ENCODE data around the gene DUSP23. TPM values are rescaled to one million over a fixed set of nuclear protein-coding genes. Genes with fewer than 3 reads are reported as not detected.

Gene DUSP23
- polyA plus RNA-seq, 3 donors: 37.3 to 136 (median 97.8) TPM

- Histone ChIP-seq H3K4me3 (replicated peaks in 1 of 3; ENCODE audit: low read depth in 2 of 3, low read length in 3 of 3) (no peak overlapping the region), H2AFZ (ENCODE audit: insufficient read depth, low read depth, low read length, poor library complexity, severe bottlenecking) (peak overlapping the region; percentile 8), H3K9me3 (replicated peaks in 1 of 2; ENCODE audit: control insufficient read depth in 1 of 2, insufficient read depth in 1 of 2, low read length in 2 of 2) (no peaks in the 10 kb centered on the region), H4K20me1 (ENCODE audit: insufficient read depth, low read length) (no peaks in the 10 kb centered on the region), H3K27ac (ENCODE audit: low read depth in 1 of 2, low read length in 2 of 2) (peak overlapping the region in 1 of 2 donors; percentile 74), H3K27me3 (ENCODE audit: control insufficient read depth in 2 of 2, insufficient read depth in 2 of 2, low read length in 2 of 2) (no peaks in the 10 kb centered on the region), H3K9ac (ENCODE audit: insufficient read depth, low read length, poor library complexity, severe bottlenecking) (no peak overlapping the region), H3K79me2 (ENCODE audit: insufficient read depth, low read length) (no peaks in the 10 kb centered on the region), H3K4me1 (ENCODE audit: control insufficient read depth in 1 of 2, insufficient read depth in 2 of 2, low read length in 2 of 2) (peaks cover 59 to 61% of the 10 kb centered on the region in 2 donors), H3K36me3 (replicated peaks in 1 of 2; ENCODE audit: control insufficient read depth in 1 of 2, insufficient read depth in 2 of 2, low read length in 2 of 2) (no peaks in the 10 kb centered on the region), H3K4me2 (replicated peaks; ENCODE audit: extremely low read depth, low read length, poor library complexity, severe bottlenecking) (no peak overlapping the region)
- Mint-ChIP-seq H3K4me3 (peak overlapping the region in 1 of 2 donors; percentile 18), H3K4me1 (peaks cover 69% of the 10 kb centered on the region), H3K27me3 (ENCODE audit: low read depth in 3 of 3) (peaks cover 0 to 3% (median 3%) of the 10 kb centered on the region in 3 donors), H3K9me3 (peaks cover 0 to 2% (median 0%) of the 10 kb centered on the region in 7 donors), H3K36me3 (peaks cover 0 to 5% of the 10 kb centered on the region in 2 donors), H3K27ac (peak overlapping the region in 5 of 7 donors; percentile 50 to 96 (median 76))
- 98% methylated on average over 18 of the region's 18 CpGs for WGBS (ENCODE audit: insufficient coverage)
- TF ChIP-seq CTCF (IDR thresholded peaks at IDR 0.05): no peak
- peak in 1 of 3 donors; percentile 35 for DNase-seq
- intact Hi-C loops (cut with micrococcal nuclease): loop anchor here in 1 of 2 donors (2.0 kb wide), 1 partner anchor 61 kb away; no protein-coding TSS in a partner anchor
These were observed 49.2 kb downstream of the DUSP23 start for GRCh38 chr1:159829822-159830465.

GRCh38 chr1:159830722-159831121, 50.0 kb downstream of the DUSP23 start:
- intact Hi-C loops (cut with micrococcal nuclease): no loop called here
- no peak overlapping the region for H3K4me3 ChIP-seq (replicated peaks in 1 of 3; ENCODE audit: low read depth in 2 of 3, low read length in 3 of 3)
- Mint-ChIP-seq H3K27ac (no peak overlapping the region), H3K4me1 (peaks cover 65% of the 10 kb centered on the region), H3K36me3 (peaks cover 0 to 7% of the 10 kb centered on the region in 2 donors), H3K27me3 (ENCODE audit: low read depth in 3 of 3) (peaks cover 0 to 3% (median 0%) of the 10 kb centered on the region in 3 donors), H3K4me3 (no peak overlapping the region), H3K9me3 (peaks cover 0 to 2% (median 0%) of the 10 kb centered on the region in 7 donors)
- no peaks in the 10 kb centered on the region for H3K79me2 ChIP-seq (ENCODE audit: insufficient read depth, low read length)
- H4K20me1 ChIP-seq (ENCODE audit: insufficient read depth, low read length): no peaks in the 10 kb centered on the region
- no peak overlapping the region for H3K4me2 ChIP-seq (replicated peaks; ENCODE audit: extremely low read depth, low read length, poor library complexity, severe bottlenecking)
- TF ChIP-seq CTCF (IDR thresholded peaks at IDR 0.05): no peak
- H3K36me3 ChIP-seq (replicated peaks in 1 of 2; ENCODE audit: control insufficient read depth in 1 of 2, insufficient read depth in 2 of 2, low read length in 2 of 2): no peaks in the 10 kb centered on the region
- DNase-seq: peak in 1 of 3 donors; percentile 30
- H2AFZ ChIP-seq (ENCODE audit: insufficient read depth, low read depth, low read length, poor library complexity, severe bottlenecking): no peak overlapping the region
- H3K4me1 ChIP-seq (ENCODE audit: control insufficient read depth in 1 of 2, insufficient read depth in 2 of 2, low read length in 2 of 2): peaks cover 52 to 55% of the 10 kb centered on the region in 2 donors
- 70% methylated on average over 8 of the region's 8 CpGs for WGBS (ENCODE audit: insufficient coverage)
- no peaks in the 10 kb centered on the region for H3K27me3 ChIP-seq (ENCODE audit: control insufficient read depth in 2 of 2, insufficient read depth in 2 of 2, low read length in 2 of 2)
- no peak overlapping the region for H3K9ac ChIP-seq (ENCODE audit: insufficient read depth, low read length, poor library complexity, severe bottlenecking)
- H3K9me3 ChIP-seq (replicated peaks in 1 of 2; ENCODE audit: control insufficient read depth in 1 of 2, insufficient read depth in 1 of 2, low read length in 2 of 2): no peaks in the 10 kb centered on the region
- no peak overlapping the region for H3K27ac ChIP-seq (ENCODE audit: low read depth in 1 of 2, low read length in 2 of 2)

Data from CD14-positive monocyte (primary cell).